GM23248 (cell line): Measurements from ENCODE around the gene CEP76.

Source experiments
- EZH2 ChIP-seq: fragments of 200-600 bp; sonication (generic); IDR thresholded peaks from 2 replicates; pipeline ENCODE4 v1.6.1; 2018; ENCODE audit warnings: antibody characterized with exemption, mild to moderate bottlenecking; ENCODE audit not compliant: insufficient read depth, poor library complexity, severe bottlenecking
- EZH2phosphoT487 ChIP-seq: fragments of 200-600 bp; sonication (generic); IDR thresholded peaks from 2 replicates; pipeline ENCODE4 v1.6.1; 2018; ENCODE audit warnings: antibody characterized with exemption, moderate library complexity, mild to moderate bottlenecking, low read depth; ENCODE audit not compliant: insufficient read depth

DNA sequence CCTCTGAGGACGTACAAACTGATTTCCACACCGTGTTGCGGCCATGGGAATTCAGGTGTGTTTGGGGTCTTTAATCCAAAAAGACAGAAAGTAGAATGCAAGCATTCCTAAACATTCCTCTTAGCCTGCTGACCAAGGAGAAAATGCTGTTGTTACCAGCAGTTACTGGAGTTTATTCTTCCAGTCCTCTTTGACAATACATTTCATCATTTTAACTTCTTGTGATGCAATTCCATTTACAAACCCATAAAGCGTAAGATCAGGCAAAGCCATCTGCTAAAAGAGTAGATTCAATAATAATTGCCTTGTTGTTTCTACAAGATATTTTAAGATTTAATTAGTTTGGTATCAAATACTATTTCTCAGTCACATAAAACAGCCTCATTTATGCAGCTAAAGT, 77.3 kb downstream of the CEP76 start:
- no peak for TF ChIP-seq EZH2
- no peak for TF ChIP-seq EZH2phosphoT487
